ENCODE measurements around the gene MARCHF7.

DNA sequence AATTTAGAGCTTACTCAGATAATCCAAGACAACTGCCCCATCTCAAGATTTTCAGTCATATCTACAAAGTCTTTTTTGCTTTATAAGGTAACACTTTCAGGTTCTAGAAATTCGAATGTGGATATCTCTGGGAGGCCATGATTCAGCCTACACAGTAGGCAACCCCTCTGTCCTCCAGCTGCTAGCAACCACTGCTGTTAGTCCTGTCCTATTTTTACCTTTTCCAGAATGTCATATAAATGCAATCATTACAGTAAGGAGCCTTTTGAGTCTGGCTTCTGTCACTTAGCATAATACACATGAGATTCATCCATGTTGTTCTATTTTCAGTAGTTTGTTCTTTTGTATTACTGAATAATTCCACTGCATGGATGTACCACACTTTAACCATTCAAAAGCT, 28.5 kb upstream of the MARCHF7 start:
- TF ChIP-seq, protein P1, sequence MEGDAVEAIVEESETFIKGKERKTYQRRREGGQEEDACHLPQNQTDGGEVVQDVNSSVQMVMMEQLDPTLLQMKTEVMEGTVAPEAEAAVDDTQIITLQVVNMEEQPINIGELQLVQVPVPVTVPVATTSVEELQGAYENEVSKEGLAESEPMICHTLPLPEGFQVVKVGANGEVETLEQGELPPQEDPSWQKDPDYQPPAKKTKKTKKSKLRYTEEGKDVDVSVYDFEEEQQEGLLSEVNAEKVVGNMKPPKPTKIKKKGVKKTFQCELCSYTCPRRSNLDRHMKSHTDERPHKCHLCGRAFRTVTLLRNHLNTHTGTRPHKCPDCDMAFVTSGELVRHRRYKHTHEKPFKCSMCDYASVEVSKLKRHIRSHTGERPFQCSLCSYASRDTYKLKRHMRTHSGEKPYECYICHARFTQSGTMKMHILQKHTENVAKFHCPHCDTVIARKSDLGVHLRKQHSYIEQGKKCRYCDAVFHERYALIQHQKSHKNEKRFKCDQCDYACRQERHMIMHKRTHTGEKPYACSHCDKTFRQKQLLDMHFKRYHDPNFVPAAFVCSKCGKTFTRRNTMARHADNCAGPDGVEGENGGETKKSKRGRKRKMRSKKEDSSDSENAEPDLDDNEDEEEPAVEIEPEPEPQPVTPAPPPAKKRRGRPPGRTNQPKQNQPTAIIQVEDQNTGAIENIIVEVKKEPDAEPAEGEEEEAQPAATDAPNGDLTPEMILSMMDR (IDR thresholded peaks at IDR 0.05; ENCODE audit: insufficient read depth, low read depth, low read length), result no peak
- TF ChIP-seq EZH2 (IDR thresholded peaks at IDR 0.05; ENCODE audit: insufficient read depth, low read length), result no peak

Measured in astrocyte (in vitro differentiated cells and primary cell).